NCI-H2171 treated with DMSO at 0.1 percent for 48 hours (cell line): ENCODE results near the gene CTRL.
"Not testable (repeated sequence)": the region's sequence is repeated elsewhere in the genome, so short reads cannot be mapped to it uniquely, and the experiment has no call there.

ENCODE experiments used
- DNase-seq: peaks from one replicate; lab custom pipeline; 2025; lab: John Stamatoyannopoulos, UW

CTRL gene

DNA sequence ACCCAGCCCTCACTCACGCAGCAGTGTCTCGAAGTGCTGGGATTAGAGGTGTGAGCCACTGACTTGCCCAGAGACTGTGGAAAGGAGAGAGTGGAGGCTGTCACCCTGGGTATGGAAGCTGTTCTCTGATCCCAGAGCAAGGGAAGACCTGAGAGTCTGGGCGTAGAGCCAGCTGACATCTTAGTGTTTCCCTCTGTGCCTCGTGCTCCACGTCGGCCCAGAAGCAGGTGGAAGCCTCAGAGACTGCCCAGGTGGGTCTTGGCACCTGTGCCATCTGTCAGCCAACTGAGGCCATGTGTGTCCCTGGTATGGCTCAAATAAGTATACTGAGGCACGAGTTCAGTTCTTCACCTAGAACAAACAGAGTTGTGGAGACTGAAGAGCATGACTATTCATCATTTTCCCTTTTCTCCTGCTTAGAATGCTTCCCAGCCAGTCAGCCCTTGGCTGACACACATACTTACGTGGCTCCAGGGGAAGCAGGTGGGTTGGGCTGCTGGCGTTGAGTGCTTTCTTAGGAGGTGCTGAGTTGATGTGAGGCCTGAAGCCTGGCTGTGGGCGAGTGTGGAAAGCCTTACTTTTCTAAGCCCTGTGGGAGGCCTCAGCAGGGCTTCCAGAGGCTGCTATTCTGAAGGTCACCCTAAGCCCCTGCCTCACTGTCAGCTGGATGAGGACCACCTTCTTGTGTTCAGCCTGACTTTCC, 8.1 kb downstream of the CTRL start:
- DNase-seq, result peak; percentile 92

- DNase-seq, result peak; percentile 33
Observed at GRCh38 chr16:67922740-67923139, 8.9 kb downstream of the CTRL start.

DNA sequence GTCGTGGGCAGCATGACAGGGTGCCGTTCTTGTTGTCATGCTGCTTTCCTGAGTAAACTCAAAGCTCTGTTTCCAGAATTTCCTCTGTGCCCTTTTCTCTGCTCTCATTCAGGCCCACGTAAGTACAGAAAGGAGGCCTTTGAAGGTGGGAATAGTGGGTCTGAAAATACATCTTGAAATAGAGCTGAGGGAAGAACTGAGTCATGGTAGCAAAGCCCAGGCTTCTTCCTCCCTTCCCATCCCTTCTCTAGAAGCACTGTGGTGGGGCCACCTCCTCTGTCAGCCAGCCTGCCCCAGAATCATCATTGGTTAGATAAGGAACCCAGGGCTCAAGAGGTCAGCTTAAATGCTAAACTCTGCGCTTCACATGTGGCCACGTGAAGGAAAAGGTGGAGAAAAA, 9.4 kb downstream of the CTRL start:
- DNase-seq, result no peak

DNA sequence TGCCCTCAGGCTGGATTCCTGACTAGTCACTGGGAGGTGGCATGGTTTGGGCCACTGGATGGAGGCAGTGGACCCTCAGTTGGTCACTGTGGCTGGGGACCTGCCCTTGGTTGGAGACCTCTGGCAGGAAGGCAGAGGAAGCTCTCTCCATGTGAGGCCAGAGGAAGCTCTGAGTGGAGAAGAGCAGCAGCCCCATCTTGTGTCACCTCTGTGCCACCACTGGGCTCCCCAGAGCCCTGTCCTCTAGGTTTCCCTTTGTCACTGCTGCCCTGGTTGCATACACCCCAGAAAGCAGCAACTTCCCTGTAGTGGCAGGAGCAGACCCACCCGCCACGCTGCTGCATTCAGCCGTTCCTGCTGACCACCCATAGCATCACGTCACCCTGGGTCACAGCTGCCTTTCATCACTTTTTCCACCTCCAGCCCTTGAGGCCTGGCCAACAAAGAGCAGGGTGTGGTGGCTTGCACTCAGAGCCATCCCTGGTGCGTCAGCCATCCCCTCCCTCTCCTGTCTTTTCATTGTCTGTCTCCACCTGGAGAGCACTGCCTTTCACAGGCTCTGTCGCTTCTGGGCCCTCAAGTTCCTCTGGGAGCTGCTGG, 11.9 kb downstream of the CTRL start:
- no peak for DNase-seq

DNA sequence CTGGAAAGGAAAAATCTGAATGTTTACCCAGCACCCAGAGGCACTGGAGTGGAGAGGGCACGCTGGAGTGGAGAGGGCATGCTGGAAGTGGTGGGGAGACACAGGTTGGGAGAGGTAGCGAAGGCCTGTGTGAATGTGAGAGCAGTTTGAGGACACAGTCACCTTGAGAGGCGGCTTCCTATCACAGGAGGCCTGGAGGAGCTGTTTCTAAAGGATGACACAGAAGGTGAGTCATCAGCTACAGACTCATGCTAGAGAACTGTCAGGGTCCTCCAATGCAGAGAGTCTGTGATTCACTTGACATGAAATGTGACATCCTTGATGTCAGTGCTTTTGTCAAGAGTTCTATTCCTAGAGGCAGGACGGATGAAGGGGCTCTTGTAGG, 13.8 kb downstream of the CTRL start:
- no peak for DNase-seq

GRCh38 chr16:67917140-67917851, 14.4 kb downstream of the CTRL start:
- DNase-seq, result peak; percentile 16

GRCh38 chr16:67915831-67916723, 15.6 kb downstream of the CTRL start:
- no peak for DNase-seq

GRCh38 chr16:67915496-67915769, 16.2 kb downstream of the CTRL start:
- not testable (repeated sequence) for DNase-seq

- no peak for DNase-seq
Observed at GRCh38 chr16:67914758-67915495, 16.7 kb downstream of the CTRL start.

GRCh38 chr16:67910158-67910557, 21.5 kb downstream of the CTRL start:
- DNase-seq, result peak; percentile 68

- no peak for DNase-seq
Observed at GRCh38 chr16:67909056-67909742, 22.5 kb downstream of the CTRL start.

GRCh38 chr16:67907397-67908180, 24.1 kb downstream of the CTRL start:
- no peak for DNase-seq

GRCh38 chr16:67902831-67903230, 28.8 kb downstream of the CTRL start:
- DNase-seq, result no peak

GRCh38 chr16:67901734-67902133, 29.9 kb downstream of the CTRL start:
- DNase-seq, result no peak

DNA sequence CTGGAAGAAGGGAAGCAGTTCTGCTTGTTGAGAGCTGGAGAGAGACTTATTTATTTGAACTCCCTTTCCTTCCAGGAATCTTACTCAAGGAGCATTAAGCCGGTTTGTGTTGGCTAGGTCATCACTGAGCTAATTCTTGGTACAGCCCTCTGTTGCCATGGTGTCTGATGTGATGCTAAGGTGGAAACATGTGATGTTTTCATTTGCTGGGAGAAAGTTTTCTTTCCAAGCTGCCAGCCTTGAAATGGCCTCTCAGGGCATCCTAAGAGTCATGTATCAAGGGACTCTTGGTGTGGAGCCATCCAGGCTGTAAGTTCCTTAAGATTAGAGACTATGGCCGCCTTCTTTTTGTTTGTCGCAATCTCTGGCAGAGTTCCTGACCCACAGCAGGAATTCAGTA, 34.4 kb downstream of the CTRL start:
- no peak for DNase-seq

DNA sequence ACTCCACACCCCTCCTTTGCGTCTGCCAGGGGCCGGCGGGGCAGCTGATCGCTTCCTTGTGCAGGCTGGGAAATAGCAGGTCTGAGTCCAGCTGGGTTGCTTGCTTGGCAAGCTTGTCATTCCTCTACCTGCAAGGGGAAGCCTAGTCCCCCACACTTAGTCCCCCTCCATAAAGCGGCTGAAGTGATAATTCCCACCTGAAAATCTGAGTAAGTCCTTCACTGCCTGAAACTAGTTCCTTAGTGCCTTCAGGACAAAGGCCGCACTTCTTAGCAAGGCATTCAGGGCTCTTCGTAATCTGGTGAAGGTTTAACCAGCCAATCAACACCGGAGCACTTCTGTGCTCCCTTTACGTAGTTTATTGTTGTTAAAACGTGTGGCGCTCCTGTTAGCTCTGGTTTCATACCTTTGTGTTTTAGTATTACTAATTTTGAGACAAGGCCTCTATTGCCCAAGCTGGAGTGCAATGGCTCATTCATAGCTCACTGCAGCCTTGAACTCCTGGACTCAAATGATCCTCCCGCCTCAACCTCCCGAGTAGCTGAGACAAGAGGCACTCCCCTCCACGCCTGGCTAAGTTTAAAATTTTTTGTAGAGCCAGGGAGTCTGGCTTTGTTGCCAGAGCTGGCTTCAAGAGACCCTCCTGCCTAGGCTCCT, 37.8 kb downstream of the CTRL start:
- DNase-seq, result no peak

GRCh38 chr16:67892899-67893742, 38.5 kb downstream of the CTRL start, which contains the start of gene PSKH1:
Gene PSKH1, plus strand, starts transcription at chr16:67893254. Its CDS starts 15,496 bp downstream, at chr16:67908750.
- DNase-seq, result peak; percentile 97

DNA sequence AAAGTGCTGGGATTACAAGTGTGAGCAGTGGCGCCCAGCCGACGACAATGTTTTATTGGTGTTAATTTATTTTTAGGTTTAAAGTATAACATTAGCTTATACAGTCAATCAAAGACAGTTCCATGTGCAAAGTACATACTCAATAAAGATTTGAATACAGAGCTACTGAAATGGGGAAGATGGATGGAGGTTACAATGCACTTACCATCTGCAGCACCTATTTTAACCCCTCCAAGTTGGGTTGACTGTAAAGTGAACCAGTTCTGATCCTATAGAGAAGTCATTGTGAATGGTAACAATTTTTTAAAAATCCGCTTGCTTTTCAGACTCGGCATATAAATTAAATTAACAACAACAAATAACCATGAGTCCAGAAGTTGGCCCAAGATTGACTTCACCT, 39.3 kb downstream of the CTRL start:
- DNase-seq, result no peak

DNA sequence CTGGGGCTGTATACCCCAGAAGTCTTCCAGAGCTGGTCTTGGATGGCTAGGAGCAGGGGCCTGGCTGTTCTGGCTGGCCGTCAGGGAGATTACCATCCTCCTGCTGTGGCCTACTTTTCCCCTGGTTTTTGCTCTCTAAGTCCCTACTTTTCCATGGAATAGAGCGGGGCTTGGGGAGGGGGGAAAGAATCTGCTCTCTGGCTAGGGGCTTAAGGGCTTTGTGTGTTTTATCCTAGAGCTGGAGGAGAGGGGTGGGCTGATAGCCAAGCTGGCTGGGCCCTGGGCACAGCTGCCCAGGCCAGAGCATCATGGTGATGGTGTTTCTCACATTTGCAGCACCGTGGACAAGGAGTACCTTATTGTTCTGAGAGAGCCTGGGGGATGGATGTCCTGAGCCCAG, 43.3 kb downstream of the CTRL start:
- no peak for DNase-seq
